Left cardiac atrium (tissue), 4 donors: Measurements from ENCODE around the gene PROM1. TPM values are rescaled to one million over a fixed set of nuclear protein-coding genes. Genes with fewer than 3 reads are reported as not detected.

Source experiments
- ATAC-seq, 2 donors: fragments of 200-7000 bp; cut with Tn5 transposase; one replicate each; pipeline ENCODE4 v1.9.1; 2020; ENCODE audit warnings: mild to moderate bottlenecking in 2 of 2, moderate library complexity in 2 of 2
- DNase-seq: peaks from one replicate; pipeline ENCODE4 v3.0.0-alpha.2; 2020
- intact Hi-C, 2 donors: fragments of 100-400 bp; cut with DNase I; formaldehyde crosslinking; loops; one replicate each; pipeline versions ENCODE4 v1.14.1 to v1.15.1; 2022 to 2023
- long read RNA-seq: library from polyadenylated mRNA; unstranded; transcript quantifications from one replicate; pipeline ENCODE4 v2.0.0, GENCODE V29; 2021
- total RNA-seq, 2 donors: library from RNA; stranded (reverse); fragmentation: NEBNext Ultra II Directional; extraction: Animal tissue kit (Norgen Biotek cat#: 25700); gene quantifications; one replicate each; pipeline ENCODE4 v1.2.1, GENCODE V29; 2021
- donor health status: DM: no; HTN: yes; CAD: no.
- donor health status: DM: no; HTN: yes; CAD: no; lungs with severe emphysema.
- donor health status: DM: yes; HTN: yes; CAD: no.
- donor health status: Dilated cardiomyopathy.

PROM1 gene, protein sequence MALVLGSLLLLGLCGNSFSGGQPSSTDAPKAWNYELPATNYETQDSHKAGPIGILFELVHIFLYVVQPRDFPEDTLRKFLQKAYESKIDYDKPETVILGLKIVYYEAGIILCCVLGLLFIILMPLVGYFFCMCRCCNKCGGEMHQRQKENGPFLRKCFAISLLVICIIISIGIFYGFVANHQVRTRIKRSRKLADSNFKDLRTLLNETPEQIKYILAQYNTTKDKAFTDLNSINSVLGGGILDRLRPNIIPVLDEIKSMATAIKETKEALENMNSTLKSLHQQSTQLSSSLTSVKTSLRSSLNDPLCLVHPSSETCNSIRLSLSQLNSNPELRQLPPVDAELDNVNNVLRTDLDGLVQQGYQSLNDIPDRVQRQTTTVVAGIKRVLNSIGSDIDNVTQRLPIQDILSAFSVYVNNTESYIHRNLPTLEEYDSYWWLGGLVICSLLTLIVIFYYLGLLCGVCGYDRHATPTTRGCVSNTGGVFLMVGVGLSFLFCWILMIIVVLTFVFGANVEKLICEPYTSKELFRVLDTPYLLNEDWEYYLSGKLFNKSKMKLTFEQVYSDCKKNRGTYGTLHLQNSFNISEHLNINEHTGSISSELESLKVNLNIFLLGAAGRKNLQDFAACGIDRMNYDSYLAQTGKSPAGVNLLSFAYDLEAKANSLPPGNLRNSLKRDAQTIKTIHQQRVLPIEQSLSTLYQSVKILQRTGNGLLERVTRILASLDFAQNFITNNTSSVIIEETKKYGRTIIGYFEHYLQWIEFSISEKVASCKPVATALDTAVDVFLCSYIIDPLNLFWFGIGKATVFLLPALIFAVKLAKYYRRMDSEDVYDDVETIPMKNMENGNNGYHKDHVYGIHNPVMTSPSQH
- 1 to 10 TPM; 5.5 to 5.8 TPM for total RNA-seq
- long read RNA-seq, full-length matches to known transcripts, result 2 of 2 reads
- long read RNA-seq, partial matches to known transcripts, result 0 of 2 reads
- long read RNA-seq, other reads (novel, unspliced or antisense), result 0 of 2 reads

- ATAC-seq (peak; percentile 75 to 88), DNase-seq (peak; percentile 26)
- intact Hi-C loops, result no loop called here
Observed at GRCh38 chr4:16083241-16084191, at the start of gene PROM1. Gene PROM1, minus strand, starts transcription at chr4:16084023. Its CDS starts 8,117 bp downstream, at chr4:16075906.

DNA sequence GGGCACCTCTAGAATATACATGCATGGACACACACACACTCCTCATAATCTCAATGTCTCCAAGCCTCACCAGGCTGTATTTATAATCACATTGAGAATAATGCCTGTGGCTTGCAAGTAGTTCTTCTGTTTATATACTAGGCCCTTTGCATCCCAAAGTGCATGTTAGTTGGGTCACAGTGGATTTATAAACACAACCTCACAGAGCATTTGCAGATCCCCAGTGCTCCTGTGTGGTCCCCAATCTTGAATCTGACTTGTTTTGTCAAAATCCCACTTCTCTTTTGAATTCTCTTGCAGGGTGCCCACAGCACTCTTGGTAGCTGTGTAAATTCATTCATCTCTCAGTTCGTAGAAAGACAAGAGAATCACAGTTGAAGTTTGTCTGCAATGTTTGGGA is 49.6 kb upstream of the PROM1 start:
- no peak for ATAC-seq
- DNase-seq, result no peak
- intact Hi-C loops, result no loop called here

GRCh38 chr4:16131293-16131692 is 47.5 kb upstream of the PROM1 start:
- DNase-seq (no peak), ATAC-seq (no peak)
- intact Hi-C loops, result no loop called here

- intact Hi-C loops, result no loop called here
- ATAC-seq, result peak; percentile 72 to 81
- DNase-seq, result no peak
Observed at GRCh38 chr4:16129336-16129735, 45.5 kb upstream of the PROM1 start.

DNA sequence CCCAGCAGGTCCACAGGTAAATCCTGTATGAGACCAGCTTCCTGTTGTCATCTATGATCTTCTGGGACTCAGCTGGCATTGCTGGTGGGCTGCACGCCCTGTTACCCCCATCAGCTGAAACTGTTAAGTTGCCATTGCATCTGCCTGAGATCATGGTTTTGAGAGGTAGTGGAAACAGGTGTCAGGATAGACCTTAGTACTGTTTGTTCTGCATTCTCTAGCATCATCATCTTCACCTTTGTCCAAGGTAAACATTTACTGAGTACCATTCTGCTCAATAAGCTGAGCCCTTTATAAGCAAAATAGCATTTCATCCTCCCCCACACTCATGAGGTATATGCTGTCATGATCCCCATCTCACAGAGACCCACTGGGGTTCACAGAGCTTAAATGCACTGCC is 42.9 kb upstream of the PROM1 start:
- DNase-seq (no peak), ATAC-seq (no peak)
- intact Hi-C loops, result no loop called here

- intact Hi-C loops, result no loop called here
- DNase-seq (no peak), ATAC-seq (no peak)
Observed at GRCh38 chr4:16125571-16126445, 42.0 kb upstream of the PROM1 start.

DNA sequence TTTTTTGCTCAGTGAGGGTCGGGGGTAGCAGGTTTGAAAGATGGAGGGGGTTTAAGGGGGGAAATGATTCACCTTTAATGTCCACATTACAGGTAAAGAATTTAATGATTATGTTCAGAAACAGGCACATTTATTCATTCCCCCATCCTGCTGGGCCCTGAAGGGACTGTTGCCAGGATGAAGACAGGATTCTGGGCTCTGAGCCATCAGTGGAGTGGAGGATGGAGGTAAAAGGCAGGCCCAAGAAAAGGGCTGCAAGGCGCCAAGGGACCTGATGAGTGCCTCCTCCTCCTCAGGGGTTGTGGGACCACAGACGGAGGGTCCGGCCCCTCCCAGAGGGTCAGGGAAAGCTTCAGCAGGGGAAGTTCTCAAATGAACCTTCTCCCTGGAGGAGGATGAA is 40.4 kb upstream of the PROM1 start:
- no peak for DNase-seq
- intact Hi-C loops, result no loop called here
- peak; percentile 35 to 38 for ATAC-seq

- ATAC-seq (no peak), DNase-seq (no peak)
- intact Hi-C loops, result no loop called here
Observed at GRCh38 chr4:16123356-16124084, 39.7 kb upstream of the PROM1 start.

- DNase-seq (no peak), ATAC-seq (no peak)
- intact Hi-C loops, result no loop called here
Observed at GRCh38 chr4:16122784-16123183, 39.0 kb upstream of the PROM1 start.

DNA sequence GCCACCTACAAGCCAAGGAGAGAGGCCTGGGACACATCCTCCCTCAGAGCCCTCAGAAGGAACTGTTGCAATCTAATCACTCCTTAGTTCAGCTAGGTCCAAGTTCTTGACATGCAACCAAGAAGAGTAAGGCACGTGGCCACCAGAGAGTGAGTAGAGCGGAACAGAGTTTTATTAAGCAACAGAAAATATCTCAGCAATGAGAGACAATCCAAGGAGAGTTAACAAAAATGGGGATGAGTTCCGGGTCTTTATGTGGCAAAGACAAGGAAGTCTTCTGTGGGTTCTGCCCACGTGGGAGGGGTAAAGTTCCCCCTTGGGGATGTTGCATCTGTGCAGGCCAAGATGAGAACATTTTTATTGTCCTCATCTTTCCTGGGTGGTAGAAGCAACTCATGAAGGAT is 38.5 kb upstream of the PROM1 start:
- ATAC-seq, result peak in 1 of 2 donors; percentile 48
- no peak for DNase-seq
- intact Hi-C loops, result no loop called here

DNA sequence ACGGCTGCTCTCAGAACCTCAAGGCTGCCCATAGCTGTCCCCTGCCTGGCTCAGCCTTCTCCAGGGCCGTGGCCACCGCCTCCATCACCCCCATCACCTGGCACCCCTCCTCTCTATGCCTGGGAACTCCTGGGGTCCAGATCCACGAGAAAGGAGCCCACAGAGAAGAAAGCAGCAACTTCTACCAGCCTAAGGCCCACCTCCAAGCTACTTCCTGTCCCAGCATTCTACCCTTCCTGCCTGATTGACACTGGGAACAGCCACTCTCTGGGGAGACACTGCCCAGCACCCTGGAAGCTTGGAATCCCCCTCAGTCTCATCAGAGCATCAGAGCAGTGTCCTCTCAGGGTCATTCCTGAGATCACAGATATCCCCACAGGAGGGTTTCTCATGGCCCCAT is 36.9 kb upstream of the PROM1 start:
- DNase-seq (no peak), ATAC-seq (no peak)
- intact Hi-C loops, result no loop called here

DNA sequence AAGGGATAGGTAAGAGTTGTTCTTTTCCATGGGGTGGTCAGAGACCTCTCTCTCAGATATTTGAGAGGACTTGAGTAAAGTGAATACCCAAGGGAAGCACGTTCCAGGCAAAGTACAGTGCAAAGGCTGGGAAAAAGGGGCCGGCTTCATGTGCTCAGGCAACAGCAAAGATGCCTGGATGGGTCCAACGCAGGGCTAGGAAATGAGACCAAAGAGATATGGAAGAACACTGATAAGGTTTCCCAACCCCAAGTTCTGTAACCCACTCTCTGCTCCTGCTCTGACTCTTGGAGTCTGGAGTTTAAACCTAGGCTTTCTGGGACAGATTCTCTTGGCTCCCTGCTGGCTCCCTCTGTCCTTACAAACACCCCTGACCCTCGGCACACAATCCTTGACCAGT is 36.2 kb upstream of the PROM1 start:
- DNase-seq (no peak), ATAC-seq (no peak)
- intact Hi-C loops, result no loop called here

DNA sequence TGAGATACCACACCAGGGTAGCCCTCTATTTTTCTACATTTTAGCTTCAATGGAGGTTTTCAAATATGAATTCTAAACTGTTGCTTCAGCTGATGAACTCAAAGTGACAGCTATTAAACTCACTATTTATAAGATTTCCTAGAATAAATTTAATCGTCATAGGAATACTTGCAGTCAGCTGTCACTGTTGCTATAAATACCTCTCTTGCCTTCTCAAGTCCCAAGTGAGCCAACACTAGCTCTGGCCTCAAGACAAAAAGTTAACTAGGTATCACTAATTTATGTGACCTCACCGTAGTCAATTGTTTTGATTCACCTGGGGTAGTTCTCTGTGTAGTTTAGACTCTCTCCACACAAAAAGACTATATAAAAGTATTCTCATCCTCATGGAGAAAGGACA is 34.3 kb upstream of the PROM1 start:
- peak; percentile 49 to 53 for ATAC-seq
- intact Hi-C loops, result no loop called here
- no peak for DNase-seq

- intact Hi-C loops, result no loop called here
- DNase-seq, result no peak
- ATAC-seq, result no peak
Observed at GRCh38 chr4:16117164-16117563, 33.3 kb upstream of the PROM1 start.

DNA sequence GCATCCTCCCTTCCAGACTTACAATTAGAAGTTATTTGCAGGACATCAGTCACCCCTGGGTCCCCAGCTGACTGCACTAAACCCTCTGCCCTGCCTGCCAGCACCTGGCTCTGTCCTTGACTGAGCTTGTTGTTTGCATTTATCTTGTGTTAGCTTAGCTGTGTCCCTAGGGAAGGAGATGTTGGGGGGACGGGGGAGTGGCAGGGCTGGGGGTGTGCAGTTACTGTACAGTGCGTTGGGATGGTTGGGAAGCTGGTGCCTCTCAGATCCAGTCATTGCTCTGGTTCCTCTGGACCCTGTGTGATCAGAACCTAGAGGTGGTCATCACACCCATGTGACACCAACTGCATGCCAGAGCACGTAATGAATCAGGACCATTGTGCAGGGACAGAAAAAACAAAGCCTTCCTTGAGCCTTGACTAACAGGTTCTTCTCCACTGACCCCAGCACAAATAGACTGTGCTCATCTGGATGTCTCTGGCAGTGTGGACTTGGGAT is 32.7 kb upstream of the PROM1 start:
- intact Hi-C loops, result no loop called here
- ATAC-seq, result no peak
- no peak for DNase-seq

DNA sequence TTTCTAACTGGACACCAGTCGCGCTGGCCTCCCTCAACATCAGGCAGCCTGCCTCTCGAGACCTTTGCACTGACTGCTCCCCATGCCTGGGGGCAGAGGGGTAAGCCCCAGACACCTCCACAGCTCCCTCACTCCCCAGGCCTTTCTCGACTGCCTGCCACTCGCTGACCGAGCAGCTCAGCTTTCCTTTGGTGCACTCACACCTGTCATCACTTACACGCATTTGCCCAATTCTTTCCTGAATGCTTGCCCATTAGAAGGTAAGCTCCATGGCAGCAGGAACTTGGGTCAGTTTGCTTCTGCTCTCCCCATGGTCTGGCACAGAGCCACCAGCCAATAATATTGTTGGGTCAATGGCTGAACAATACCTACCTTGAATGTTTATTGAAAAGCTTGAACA is 32.2 kb upstream of the PROM1 start:
- DNase-seq (no peak), ATAC-seq (peak; percentile 24 to 26)
- intact Hi-C loops, result no loop called here

GRCh38 chr4:16114546-16114945 is 30.7 kb upstream of the PROM1 start:
- intact Hi-C loops, result no loop called here
- DNase-seq, result no peak
- no peak for ATAC-seq
